Suprapubic skin (tissue), 4 donors: ENCODE data around the gene THAP3. TPM values are rescaled to one million over a fixed set of nuclear protein-coding genes. Genes with fewer than 3 reads are reported as not detected.

Source experiments
- DNase-seq, 2 donors: peaks; one replicate each; pipeline ENCODE4 v3.0.0-alpha.2; 2019; ENCODE audit warnings: low spot score in 2 of 2
- H3K27ac ChIP-seq: fragments of 200-600 bp; sonication (generic); one replicate; pipeline ENCODE4 v1.5.1; 2019
- H3K27me3 ChIP-seq: fragments of 200-600 bp; sonication (generic); one replicate; pipeline ENCODE4 v1.5.1; 2019
- H3K36me3 ChIP-seq: fragments of 200-600 bp; sonication (generic); one replicate; pipeline ENCODE4 v1.5.1; 2019
- H3K4me1 ChIP-seq: fragments of 200-600 bp; sonication (generic); one replicate; pipeline ENCODE4 v1.5.1; 2019
- H3K4me3 ChIP-seq: fragments of 200-600 bp; sonication (generic); one replicate; pipeline ENCODE4 v1.5.1; 2019; ENCODE audit warnings: mild to moderate bottlenecking
- H3K9me3 ChIP-seq: fragments of 200-600 bp; sonication (generic); one replicate; pipeline ENCODE4 v1.5.1; 2019
- EP300 ChIP-seq: sonication (generic); formaldehyde crosslinking; IDR thresholded peaks from one replicate; pipeline ENCODE4 v1.6.1; 2017; ENCODE audit warnings: antibody characterized with exemption
- POLR2A ChIP-seq, 2 donors: fragments of 450-650 bp; IDR thresholded peaks; one replicate each; pipeline ENCODE4 v1.6.1; 2017; ENCODE audit warnings: antibody characterized with exemption in 2 of 2, mild to moderate bottlenecking in 2 of 2, moderate library complexity in 2 of 2
- POLR2AphosphoS5 ChIP-seq, 3 donors: sonication (generic); formaldehyde crosslinking; IDR thresholded peaks; one replicate each; pipeline ENCODE4 v1.6.1; 2017; ENCODE audit warnings: antibody characterized with exemption in 3 of 3
- WGBS: methylation state at CpG from one replicate; pipeline ENCODE4 v1.1.5; 2018; 5-methylcytosine and 5-hydroxymethylcytosine counted together
- total RNA-seq, 4 donors: library from RNA; depleted of rRNA; stranded (reverse); fragments of >200 nt; gene quantifications; one replicate each; pipeline ENCODE4 v1.1.0, GENCODE V29; 2016
- TF ChIP-seq, protein P1 (sequence below), 2 donors: fragments of 200-600 bp in 1 of 2; fragments of 450-650 bp in 1 of 2; sonication (generic) in 1 of 2; IDR thresholded peaks; one replicate each; pipeline ENCODE4 v1.5.1; 2016 to 2019; ENCODE audit warnings: antibody characterized with exemption in 2 of 2, mild to moderate bottlenecking in 1 of 2, moderate library complexity in 1 of 2

Gene THAP3
- total RNA-seq, 4 donors from 2014 or later = 13.2 to 31.8 (median 24.8) TPM

DNA sequence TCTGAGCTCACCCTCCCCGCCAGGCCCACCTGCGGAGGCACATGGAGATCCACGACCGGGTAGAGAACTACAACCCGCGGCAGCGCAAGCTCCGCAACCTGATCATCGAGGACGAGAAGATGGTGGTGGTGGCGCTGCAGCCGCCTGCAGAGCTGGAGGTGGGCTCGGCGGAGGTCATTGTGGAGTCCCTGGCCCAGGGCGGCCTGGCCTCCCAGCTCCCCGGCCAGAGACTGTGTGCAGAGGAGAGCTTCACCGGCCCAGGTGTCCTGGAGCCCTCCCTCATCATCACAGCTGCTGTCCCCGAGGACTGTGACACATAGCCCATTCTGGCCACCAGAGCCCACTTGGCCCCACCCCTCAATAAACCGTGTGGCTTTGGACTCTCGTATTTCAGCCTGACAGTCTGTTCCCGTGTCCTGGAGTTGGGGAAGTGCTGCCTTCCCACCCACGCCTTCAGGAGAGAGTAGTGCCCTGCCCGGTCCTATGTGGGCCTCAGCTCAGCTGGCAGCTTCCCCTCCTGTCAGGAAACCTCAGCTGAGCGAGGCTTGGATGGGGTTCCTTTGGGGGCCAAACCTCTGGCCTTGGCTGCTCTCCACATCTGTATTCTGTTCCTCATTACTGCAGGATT is 35.7 kb upstream of the THAP3 start:
- Histone ChIP-seq H3K4me3 (no peak overlapping the region), H3K36me3 (peaks cover 60% of the 10 kb centered on the region), H3K27me3 (no peaks in the 10 kb centered on the region), H3K9me3 (no peaks in the 10 kb centered on the region), H3K4me1 (peaks cover 60% of the 10 kb centered on the region), H3K27ac (no peak overlapping the region)
- WGBS = 88% methylated on average over 8 of the region's 24 CpGs
- TF ChIP-seq POLR2AphosphoS5 (IDR thresholded peaks at IDR 0.05) = no peak
- no peak for TF ChIP-seq EP300
- DNase-seq = no peak

DNA sequence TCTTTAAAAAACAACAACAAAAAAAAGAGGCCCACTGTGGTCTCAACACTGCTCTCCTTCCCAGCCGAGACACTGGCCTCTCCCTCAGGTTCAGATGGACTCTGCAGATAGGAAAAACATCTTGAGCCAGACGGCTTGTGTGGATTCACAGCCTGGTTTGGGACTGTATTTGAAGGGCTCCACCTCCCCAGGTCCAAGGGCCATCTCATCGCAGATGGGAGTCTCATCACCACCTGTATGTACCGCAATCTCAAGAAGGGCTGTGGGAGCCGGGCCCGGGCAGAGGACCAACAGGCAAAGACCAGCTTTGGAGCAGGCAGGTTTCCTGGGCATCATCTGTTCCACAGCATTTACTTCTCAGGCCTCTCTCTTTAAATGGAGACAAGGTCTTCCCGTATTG is 34.6 kb upstream of the THAP3 start:
- 80% methylated on average over 4 of the region's 7 CpGs for WGBS
- no peak for DNase-seq
- Histone ChIP-seq H3K4me1 (peaks cover 51% of the 10 kb centered on the region), H3K27me3 (no peaks in the 10 kb centered on the region), H3K4me3 (no peak overlapping the region), H3K9me3 (no peaks in the 10 kb centered on the region), H3K36me3 (peaks cover 71% of the 10 kb centered on the region), H3K27ac (no peak overlapping the region)
- TF ChIP-seq POLR2A (IDR thresholded peaks at IDR 0.05) = no peak
- TF ChIP-seq POLR2AphosphoS5 (IDR thresholded peaks at IDR 0.05) = no peak
- no peak for TF ChIP-seq EP300
- TF ChIP-seq, protein P1, sequence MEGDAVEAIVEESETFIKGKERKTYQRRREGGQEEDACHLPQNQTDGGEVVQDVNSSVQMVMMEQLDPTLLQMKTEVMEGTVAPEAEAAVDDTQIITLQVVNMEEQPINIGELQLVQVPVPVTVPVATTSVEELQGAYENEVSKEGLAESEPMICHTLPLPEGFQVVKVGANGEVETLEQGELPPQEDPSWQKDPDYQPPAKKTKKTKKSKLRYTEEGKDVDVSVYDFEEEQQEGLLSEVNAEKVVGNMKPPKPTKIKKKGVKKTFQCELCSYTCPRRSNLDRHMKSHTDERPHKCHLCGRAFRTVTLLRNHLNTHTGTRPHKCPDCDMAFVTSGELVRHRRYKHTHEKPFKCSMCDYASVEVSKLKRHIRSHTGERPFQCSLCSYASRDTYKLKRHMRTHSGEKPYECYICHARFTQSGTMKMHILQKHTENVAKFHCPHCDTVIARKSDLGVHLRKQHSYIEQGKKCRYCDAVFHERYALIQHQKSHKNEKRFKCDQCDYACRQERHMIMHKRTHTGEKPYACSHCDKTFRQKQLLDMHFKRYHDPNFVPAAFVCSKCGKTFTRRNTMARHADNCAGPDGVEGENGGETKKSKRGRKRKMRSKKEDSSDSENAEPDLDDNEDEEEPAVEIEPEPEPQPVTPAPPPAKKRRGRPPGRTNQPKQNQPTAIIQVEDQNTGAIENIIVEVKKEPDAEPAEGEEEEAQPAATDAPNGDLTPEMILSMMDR (IDR thresholded peaks at IDR 0.05) = no peak

DNA sequence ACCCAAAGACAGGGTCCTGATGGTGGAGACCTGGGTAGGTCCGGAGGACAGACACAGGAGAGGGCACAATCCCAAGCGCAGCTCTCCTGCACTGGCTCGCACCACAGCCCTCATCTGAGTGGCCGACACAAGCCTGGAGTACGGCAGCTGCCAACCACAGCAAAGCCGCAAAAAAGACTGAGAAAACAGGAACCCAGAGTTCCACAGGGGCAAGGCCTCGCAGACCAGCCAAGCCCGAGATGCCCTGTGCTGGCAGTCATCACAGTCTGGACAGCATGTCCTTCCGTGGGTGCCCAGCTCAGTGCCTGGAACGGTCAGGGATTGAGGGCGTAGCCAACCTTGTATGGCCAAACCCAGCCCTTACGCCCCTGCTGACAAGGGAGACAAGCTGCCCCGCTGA is 33.4 kb upstream of the THAP3 start:
- H3K4me3 ChIP-seq = no peak overlapping the region
- H3K4me1 ChIP-seq = peaks cover 47% of the 10 kb centered on the region
- H3K36me3 ChIP-seq = peaks cover 83% of the 10 kb centered on the region
- no peaks in the 10 kb centered on the region for H3K9me3 ChIP-seq
- WGBS = 87% methylated on average over 13 of the region's 13 CpGs
- DNase-seq = no peak
- H3K27me3 ChIP-seq = no peaks in the 10 kb centered on the region
- TF ChIP-seq POLR2A (IDR thresholded peaks at IDR 0.05) (no peak), POLR2AphosphoS5 (IDR thresholded peaks at IDR 0.05) (no peak), EP300 (no peak)
- TF ChIP-seq, protein P1 (IDR thresholded peaks at IDR 0.05) = no peak
- no peak overlapping the region for H3K27ac ChIP-seq

DNA sequence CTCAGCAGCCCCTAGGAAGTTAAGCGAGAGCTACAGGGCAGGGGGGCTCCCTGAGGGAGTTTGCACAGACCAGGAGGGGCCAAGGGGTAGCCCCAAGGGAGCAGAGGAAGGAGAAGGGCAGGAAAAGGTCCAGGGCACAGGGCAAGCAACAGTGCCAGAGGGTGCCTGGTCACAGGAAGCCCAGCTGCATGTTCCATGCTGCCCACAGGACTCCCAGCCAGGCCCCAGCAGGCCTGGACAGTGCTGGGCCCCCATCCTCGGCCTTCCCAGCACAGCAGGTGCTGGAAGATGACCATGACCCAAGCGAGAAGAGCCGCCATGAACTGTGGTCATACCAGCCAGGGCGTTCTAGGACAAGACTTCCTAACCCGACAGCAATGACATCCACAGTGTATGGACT is 33.0 kb upstream of the THAP3 start:
- H3K27ac ChIP-seq = no peak overlapping the region
- H3K4me1 ChIP-seq = peaks cover 50% of the 10 kb centered on the region
- no peak overlapping the region for H3K4me3 ChIP-seq
- no peaks in the 10 kb centered on the region for H3K9me3 ChIP-seq
- whole genome bisulfite sequencing = 100% methylated on average over 2 of the region's 6 CpGs
- H3K36me3 ChIP-seq = peaks cover 85% of the 10 kb centered on the region
- H3K27me3 ChIP-seq = no peaks in the 10 kb centered on the region
- TF ChIP-seq POLR2A (IDR thresholded peaks at IDR 0.05) (no peak), EP300 (no peak)
- DNase-seq = no peak

DNA sequence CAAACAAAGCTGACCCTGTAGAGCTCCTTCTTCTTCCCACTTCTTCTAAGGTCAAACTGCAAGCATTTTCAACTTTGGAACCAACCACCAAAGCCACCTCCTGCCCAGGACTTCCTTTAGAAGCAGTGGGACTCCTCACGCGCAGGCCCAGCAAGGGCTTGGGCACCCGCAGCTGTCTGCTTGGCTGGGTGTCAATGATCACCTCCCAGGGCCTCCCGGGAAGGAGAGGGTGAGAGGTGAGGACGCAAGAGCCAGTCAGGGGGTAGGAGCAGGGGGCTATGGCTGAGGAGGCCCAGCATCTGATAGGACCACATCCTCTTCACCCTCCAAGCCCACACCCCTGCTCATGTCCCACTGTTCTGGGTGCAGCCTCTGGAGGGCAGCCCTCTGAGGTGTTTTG is 32.2 kb upstream of the THAP3 start:
- TF ChIP-seq POLR2A (IDR thresholded peaks at IDR 0.05) (no peak), POLR2AphosphoS5 (IDR thresholded peaks at IDR 0.05) (no peak), EP300 (no peak)
- TF ChIP-seq, protein P1 (IDR thresholded peaks at IDR 0.05) = no peak
- no peak overlapping the region for H3K27ac ChIP-seq
- no peak for DNase-seq
- H3K36me3 ChIP-seq = peaks cover 93% of the 10 kb centered on the region
- H3K4me3 ChIP-seq = no peak overlapping the region
- no peaks in the 10 kb centered on the region for H3K9me3 ChIP-seq
- H3K27me3 ChIP-seq = no peaks in the 10 kb centered on the region
- peaks cover 50% of the 10 kb centered on the region for H3K4me1 ChIP-seq
- WGBS = 51% methylated on average over 5 of the region's 5 CpGs

DNA sequence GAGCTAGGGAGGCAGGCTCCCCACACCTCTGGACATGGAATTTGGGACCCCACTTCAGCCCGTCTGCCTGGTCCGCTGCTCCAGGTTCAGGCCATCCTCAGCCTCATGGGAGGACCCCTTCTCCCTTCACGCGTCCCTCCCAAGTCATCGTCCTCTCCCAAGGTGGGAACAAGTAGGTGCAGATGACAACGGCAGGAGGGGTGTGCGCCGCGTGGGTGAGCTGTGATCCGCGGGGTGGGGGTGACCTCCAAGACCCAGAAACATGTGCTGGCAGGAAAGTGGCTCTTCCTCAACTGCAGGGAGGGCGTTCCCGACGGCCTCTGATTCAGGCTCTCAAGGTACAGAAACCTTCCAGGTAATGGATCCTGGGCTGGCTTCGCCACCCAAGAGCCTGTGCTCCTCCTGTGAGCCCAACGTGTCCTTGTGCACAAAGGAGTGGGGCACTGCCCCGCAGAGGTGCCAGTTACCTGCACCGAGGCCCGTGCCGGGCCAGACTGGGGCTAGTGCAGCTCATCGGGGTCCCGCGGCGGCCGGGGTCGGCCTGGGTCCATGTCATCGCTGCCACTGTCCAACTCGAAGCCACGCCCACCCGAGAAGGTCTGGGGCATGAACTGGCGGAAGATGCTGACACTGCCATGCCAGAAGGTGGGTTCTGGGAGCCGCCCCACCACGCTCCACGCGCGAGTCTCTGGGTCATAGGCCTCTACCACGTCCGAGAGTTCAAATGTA is 31.6 kb upstream of the THAP3 start:
- Histone ChIP-seq H3K27ac (no peak overlapping the region), H3K27me3 (no peaks in the 10 kb centered on the region), H3K4me3 (no peak overlapping the region), H3K9me3 (no peaks in the 10 kb centered on the region), H3K36me3 (peaks cover 94% of the 10 kb centered on the region), H3K4me1 (peaks cover 50% of the 10 kb centered on the region)
- TF ChIP-seq POLR2A (IDR thresholded peaks at IDR 0.05) (no peak), POLR2AphosphoS5 (IDR thresholded peaks at IDR 0.05) (no peak), EP300 (no peak)
- TF ChIP-seq, protein P1 (IDR thresholded peaks at IDR 0.05) = no peak
- WGBS = 91% methylated on average over 11 of the region's 38 CpGs
- no peak for DNase-seq
